SK-N-SH (cell line): ENCODE results near the gene PTOV1. TPM values are rescaled to one million over a fixed set of nuclear protein-coding genes. Genes with fewer than 3 reads are reported as not detected.

Source experiments
- CTCF ChIA-PET: fragments of 300-600, 350-600 bp; formaldehyde crosslinking; extraction: SDS; loops from one replicate; lab custom pipeline; 2021; lab: Yijun Ruan, JAX
- POLR2A ChIA-PET: fragments of 350-600 bp; sonication (Branson Sonifier 250); formaldehyde crosslinking; extraction: SDS; loops from one replicate; lab custom pipeline; 2020; ENCODE audit warnings: antibody characterized with exemption, inconsistent platforms; lab: Yijun Ruan, JAX
- DNase-seq: peaks from one replicate; pipeline ENCODE4 v3.0.0; 2012
- H2AFZ ChIP-seq: fragments of 200-600 bp; sonication (generic); 2 replicates; pipeline ENCODE4 v1.8.1; 2016; ENCODE audit warnings: antibody characterized with exemption, mild to moderate bottlenecking, low read depth
- H3F3A ChIP-seq: fragments of 200-600 bp; sonication (generic); replicated peaks from 2 replicates; pipeline ENCODE3; 2016; ENCODE audit warnings: antibody characterized with exemption, mild to moderate bottlenecking; ENCODE audit not compliant: insufficient read depth
- H3K27ac ChIP-seq, 2 experiments: fragments of 200-500 bp in 1 of 2; fragments of 200-600 bp in 1 of 2; sonication (Bioruptor generic) in 1 of 2; sonication (generic), shearing (Covaris generic) in 1 of 2; 2 replicates each; pipeline versions ENCODE4 v1.5.1 to v1.6.1; 2014 to 2016; ENCODE audit warnings: low read depth in 2 of 2, inconsistent platforms in 1 of 2, low read length in 1 of 2, mild to moderate bottlenecking in 1 of 2, mixed read lengths in 1 of 2
- H3K27me3 ChIP-seq: fragments of 200-600 bp; sonication (generic), shearing (Covaris generic); 2 replicates; pipeline ENCODE4 v1.6.1; 2016; ENCODE audit warnings: mixed run types; ENCODE audit not compliant: insufficient read depth
- H3K36me3 ChIP-seq, 2 experiments: fragments of 200-500 bp in 1 of 2; fragments of 200-600 bp in 1 of 2; sonication (Bioruptor generic) in 1 of 2; sonication (generic) in 1 of 2; replicated peaks in 1 of 2; 2 replicates each; pipeline versions ENCODE3 to v1.5.1; 2014 to 2016; ENCODE audit warnings: low read length in 1 of 2, mild to moderate bottlenecking in 1 of 2; ENCODE audit not compliant: insufficient read depth in 2 of 2, control insufficient read depth in 1 of 2
- H3K4me1 ChIP-seq, 2 experiments: fragments of 200-500 bp in 1 of 2; fragments of 200-600 bp in 1 of 2; sonication (Bioruptor generic) in 1 of 2; sonication (generic), shearing (Covaris generic) in 1 of 2; 2 replicates each; pipeline versions ENCODE4 v1.5.1 to v1.6.1; 2014 to 2016; ENCODE audit warnings: low read depth in 1 of 2, low read length in 1 of 2, mixed run types in 1 of 2; ENCODE audit not compliant: insufficient read depth in 2 of 2, control insufficient read depth in 1 of 2
- H3K4me2 ChIP-seq: fragments of 200-600 bp; sonication (generic), shearing (Covaris generic); 2 replicates; pipeline ENCODE4 v1.6.1; 2017; ENCODE audit warnings: mixed run types
- H3K4me3 ChIP-seq, 2 experiments: fragments of 200-500 bp in 1 of 2; fragments of 200-600 bp in 1 of 2; sonication (Bioruptor generic) in 1 of 2; sonication (generic), shearing (Covaris generic) in 1 of 2; 2 replicates each; pipeline versions ENCODE4 v1.5.1 to v1.8.1; 2014 to 2016; ENCODE audit warnings: low read depth in 2 of 2, inconsistent platforms in 1 of 2, low read length in 1 of 2, mild to moderate bottlenecking in 1 of 2, mixed read lengths in 1 of 2, moderate library complexity in 1 of 2
- H3K79me2 ChIP-seq: fragments of 200-600 bp; sonication (generic); 2 replicates; pipeline ENCODE4 v1.8.1; 2017; ENCODE audit warnings: mild to moderate bottlenecking; ENCODE audit not compliant: insufficient read depth
- H3K9ac ChIP-seq: fragments of 200-600 bp; sonication (generic); 2 replicates; pipeline ENCODE4 v1.6.1; 2017; ENCODE audit warnings: mixed run types
- H3K9me2 ChIP-seq: fragments of 200-600 bp; sonication (generic); 2 replicates; pipeline ENCODE4 v1.6.1; 2017; ENCODE audit warnings: mixed run types
- H3K9me3 ChIP-seq: fragments of 200-600 bp; sonication (generic); 2 replicates; pipeline ENCODE4 v1.6.1; 2017; ENCODE audit warnings: mixed run types, mild to moderate bottlenecking, moderate library complexity
- H4K20me1 ChIP-seq: fragments of 200-600 bp; sonication (generic); 2 replicates; pipeline ENCODE4 v1.6.1; 2017; ENCODE audit warnings: mild to moderate bottlenecking, mixed run types; ENCODE audit not compliant: insufficient read depth
- EP300 ChIP-seq, 2 experiments: IDR thresholded peaks; 2 replicates each; pipeline versions ENCODE4 v1.4.0 to v1.6.1; 2012; ENCODE audit warnings: borderline replicate concordance in 1 of 2, low read depth in 1 of 2, low read length in 1 of 2
- EZH2phosphoT487 ChIP-seq: fragments of 200-600 bp; sonication (generic); IDR thresholded peaks from 2 replicates; pipeline ENCODE4 v1.6.1; 2017; ENCODE audit warnings: low read depth, mixed run types, mild to moderate bottlenecking, antibody characterized with exemption, moderate library complexity, borderline replicate concordance
- FOSL2 ChIP-seq: IDR thresholded peaks from 2 replicates; pipeline ENCODE4 v1.4.0; 2012; ENCODE audit warnings: low read depth, mild to moderate bottlenecking, moderate library complexity, borderline replicate concordance
- FOXM1 ChIP-seq: IDR thresholded peaks from 2 replicates; pipeline ENCODE4 v1.4.0; 2012; ENCODE audit warnings: low read depth, mild to moderate bottlenecking
- JUND ChIP-seq: IDR thresholded peaks from 2 replicates; pipeline ENCODE4 v1.4.0; 2012
- RFX5 ChIP-seq: IDR thresholded peaks from 2 replicates; pipeline ENCODE4 v1.6.1; 2012; ENCODE audit warnings: mild to moderate bottlenecking, improper control_type of control experiment, low read length
- SMC3 ChIP-seq: IDR thresholded peaks from 2 replicates; pipeline ENCODE4 v1.6.1; 2012; ENCODE audit warnings: low read depth, low read length, improper control_type of control experiment
- WGBS: methylation state at CpG from one replicate; pipeline ENCODE4 v1.1.6; 2017; ENCODE audit warnings: low lambda C conversion rate; 5-methylcytosine and 5-hydroxymethylcytosine counted together
- polyA plus RNA-seq, 3 experiments: library from polyadenylated mRNA; depleted of rRNA; stranded (reverse); fragments of >200 nt; gene quantifications; 2 replicates each; pipeline ENCODE4 v1.2.3, GENCODE V29; 2012
- TF ChIP-seq, protein P1 (sequence below): fragments of 150-350 bp; IDR thresholded peaks from 2 replicates; pipeline ENCODE4 v1.6.1; 2016; ENCODE audit warnings: mild to moderate bottlenecking, low read depth, low read length
- TF ChIP-seq, protein P2 (sequence below): IDR thresholded peaks from 2 replicates; pipeline ENCODE4; 2012
- TF ChIP-seq, protein P3 (sequence below): fragments of 200-600 bp; sonication (generic); IDR thresholded peaks from 2 replicates; pipeline ENCODE4 v1.6.1; 2017; ENCODE audit warnings: antibody characterized with exemption, mild to moderate bottlenecking, moderate library complexity
- TF ChIP-seq, protein P4 (sequence below): IDR thresholded peaks from 2 replicates; pipeline ENCODE4 v1.6.1; 2012; ENCODE audit warnings: mild to moderate bottlenecking, low read depth, low read length, moderate library complexity

PTOV1 gene
- polyA plus RNA-seq, 1 of the 3 experiments (the other 2 are of a cell fraction), result 95.0 TPM

DNA sequence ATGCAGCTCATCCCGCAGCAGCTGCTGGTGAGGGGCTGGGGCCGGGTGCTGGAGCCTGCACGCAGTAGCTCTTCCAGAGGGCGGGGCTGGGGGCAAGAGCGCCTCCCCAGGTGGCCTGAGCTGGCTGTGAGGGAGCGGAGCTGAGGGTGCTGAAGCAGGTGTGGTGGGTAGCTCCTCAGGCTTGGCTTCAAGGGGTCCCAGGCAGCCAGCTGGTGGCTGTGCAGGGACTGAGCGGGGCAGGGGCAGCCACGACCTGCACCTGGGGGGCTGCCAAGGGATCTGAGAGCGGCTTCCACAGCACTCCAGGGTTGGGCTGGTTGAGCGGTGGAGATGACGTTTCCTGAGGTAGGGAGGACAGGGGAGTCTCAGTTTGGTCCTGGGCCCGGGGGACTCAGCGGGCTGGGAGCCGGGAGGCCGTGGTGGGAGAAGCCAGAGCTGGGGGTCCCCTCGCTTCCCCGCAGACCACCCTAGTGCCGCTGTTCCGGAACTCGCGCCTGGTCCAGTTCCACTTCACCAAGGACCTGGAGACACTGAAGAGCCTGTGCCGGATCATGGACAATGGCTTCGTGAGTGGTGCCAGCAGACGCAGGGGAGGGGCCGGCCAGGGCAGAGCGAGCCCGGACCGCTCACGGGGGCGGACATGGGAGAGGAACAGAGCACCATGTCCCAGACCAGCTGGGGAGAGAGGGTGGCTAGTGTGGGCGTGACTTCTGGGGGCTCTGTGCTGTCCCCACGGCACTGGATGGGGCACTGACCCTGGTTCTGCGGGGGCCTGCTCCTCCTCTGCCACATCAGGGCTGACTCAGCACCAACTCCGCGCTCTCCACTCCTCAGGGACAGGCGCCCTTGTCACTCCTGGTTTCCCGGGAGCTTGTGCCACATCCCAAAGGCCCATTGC lies 7.4 kb downstream of the PTOV1 start:
- Histone ChIP-seq H4K20me1 (peaks cover 62% of the 10 kb centered on the region), H3K36me3 (peaks cover 18 to 56% of the 10 kb centered on the region in 2 experiments), H3K27ac (peak overlapping the region in 1 of 2 experiments; percentile 65; a peak in 3 of 4 replicates), H3K9ac (no peak overlapping the region), H3K79me2 (peaks cover 27% of the 10 kb centered on the region), H2AFZ (no peak overlapping the region), H3K4me1 (peaks cover 7 to 8% of the 10 kb centered on the region in 2 experiments; a peak in 3 of 4 replicates), H3K4me2 (peak overlapping the region; percentile 33; the same call in 1 of the 2 replicates), H3K27me3 (no peaks in the 10 kb centered on the region), H3K4me3 (no peak overlapping the region), H3K9me3 (no peaks in the 10 kb centered on the region), H3F3A (peaks cover 52% of the 10 kb centered on the region), H3K9me2 (no peaks in the 10 kb centered on the region)
- WGBS, result 87% methylated on average over 22 of the region's 37 CpGs
- ChIA-PET POLR2A (interaction anchor here (1.3 kb wide), 2 partner anchors 8 to 11 kb away, joined by 5 read pairs; partner anchors contain the start of gene PTOV1), CTCF (no interaction called here)
- TF ChIP-seq FOXM1 (no peak), EZH2phosphoT487 (no peak), EP300 (IDR thresholded peaks at IDR 0.05; ENCODE audit: borderline replicate concordance in 1 of 2, low read depth in 1 of 2, low read length in 1 of 2) (no peak)
- TF ChIP-seq, protein P1, sequence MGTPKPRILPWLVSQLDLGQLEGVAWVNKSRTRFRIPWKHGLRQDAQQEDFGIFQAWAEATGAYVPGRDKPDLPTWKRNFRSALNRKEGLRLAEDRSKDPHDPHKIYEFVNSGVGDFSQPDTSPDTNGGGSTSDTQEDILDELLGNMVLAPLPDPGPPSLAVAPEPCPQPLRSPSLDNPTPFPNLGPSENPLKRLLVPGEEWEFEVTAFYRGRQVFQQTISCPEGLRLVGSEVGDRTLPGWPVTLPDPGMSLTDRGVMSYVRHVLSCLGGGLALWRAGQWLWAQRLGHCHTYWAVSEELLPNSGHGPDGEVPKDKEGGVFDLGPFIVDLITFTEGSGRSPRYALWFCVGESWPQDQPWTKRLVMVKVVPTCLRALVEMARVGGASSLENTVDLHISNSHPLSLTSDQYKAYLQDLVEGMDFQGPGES, result no peak
- TF ChIP-seq, protein P2, sequence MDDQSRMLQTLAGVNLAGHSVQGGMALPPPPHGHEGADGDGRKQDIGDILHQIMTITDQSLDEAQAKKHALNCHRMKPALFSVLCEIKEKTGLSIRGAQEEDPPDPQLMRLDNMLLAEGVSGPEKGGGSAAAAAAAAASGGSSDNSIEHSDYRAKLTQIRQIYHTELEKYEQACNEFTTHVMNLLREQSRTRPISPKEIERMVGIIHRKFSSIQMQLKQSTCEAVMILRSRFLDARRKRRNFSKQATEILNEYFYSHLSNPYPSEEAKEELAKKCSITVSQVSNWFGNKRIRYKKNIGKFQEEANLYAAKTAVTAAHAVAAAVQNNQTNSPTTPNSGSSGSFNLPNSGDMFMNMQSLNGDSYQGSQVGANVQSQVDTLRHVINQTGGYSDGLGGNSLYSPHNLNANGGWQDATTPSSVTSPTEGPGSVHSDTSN, result peak; percentile 29
- no peak for DNase-seq

DNA sequence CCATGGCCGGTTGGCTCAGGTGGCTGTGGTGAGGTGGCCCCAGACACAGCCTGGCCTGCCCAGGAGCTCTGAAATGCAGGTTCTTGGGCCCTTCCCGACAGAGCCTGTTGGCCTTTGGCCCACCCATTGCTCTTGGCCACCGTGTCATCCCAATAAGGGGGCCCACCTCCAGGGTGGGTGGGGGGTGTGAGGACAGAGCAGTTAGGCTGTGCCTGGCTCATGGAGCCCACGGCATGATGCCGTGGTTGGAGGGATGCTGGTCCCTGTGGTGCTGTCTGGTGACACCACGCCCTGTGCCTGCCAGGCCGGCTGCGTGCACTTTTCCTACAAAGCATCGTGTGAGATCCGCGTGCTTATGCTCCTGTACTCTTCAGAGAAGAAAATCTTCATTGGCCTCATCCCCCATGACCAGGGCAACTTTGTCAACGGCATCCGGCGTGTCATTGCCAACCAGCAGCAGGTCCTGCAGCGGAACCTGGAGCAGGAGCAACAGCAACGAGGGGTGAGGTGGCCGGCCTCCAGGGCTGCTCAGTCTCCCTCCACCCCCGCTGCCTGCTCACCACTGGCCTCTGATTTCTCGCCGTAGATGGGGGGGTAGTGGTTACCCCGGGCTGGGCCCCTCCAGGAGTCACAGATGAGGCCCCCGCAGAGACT lies 8.8 kb downstream of the PTOV1 start:
- Histone ChIP-seq H3K9me2 (no peaks in the 10 kb centered on the region), H3K27me3 (no peaks in the 10 kb centered on the region), H3K79me2 (peaks cover 28% of the 10 kb centered on the region), H3K4me1 (peaks cover 8 to 9% of the 10 kb centered on the region in 2 experiments; a peak in 2 of 4 replicates), H3K4me3 (no peak overlapping the region), H2AFZ (no peak overlapping the region), H3K4me2 (0 out of 2 replicates have a peak overlapping the region, but pooled peaks have one; percentile 5), H3K9me3 (no peaks in the 10 kb centered on the region), H3K27ac (peak overlapping the region in 1 of 2 experiments; percentile 65; a peak in 2 of 4 replicates), H4K20me1 (peaks cover 55% of the 10 kb centered on the region), H3K9ac (no peak overlapping the region), H3K36me3 (peaks cover 28 to 70% of the 10 kb centered on the region in 2 experiments), H3F3A (peaks cover 47% of the 10 kb centered on the region)
- CTCF ChIA-PET, result no interaction called here
- 87% methylated on average over 16 of the region's 22 CpGs for WGBS
- DNase-seq, result peak; percentile 37
- POLR2A ChIA-PET, result interaction anchor here (1.3 to 1.9 kb wide), 2 partner anchors 8 to 9 kb away, joined by 5 to 16 read pairs; partner anchors contain the start of gene PTOV1
- TF ChIP-seq, protein P2, result no peak
- TF ChIP-seq, protein P1, result no peak
- TF ChIP-seq, protein P3, sequence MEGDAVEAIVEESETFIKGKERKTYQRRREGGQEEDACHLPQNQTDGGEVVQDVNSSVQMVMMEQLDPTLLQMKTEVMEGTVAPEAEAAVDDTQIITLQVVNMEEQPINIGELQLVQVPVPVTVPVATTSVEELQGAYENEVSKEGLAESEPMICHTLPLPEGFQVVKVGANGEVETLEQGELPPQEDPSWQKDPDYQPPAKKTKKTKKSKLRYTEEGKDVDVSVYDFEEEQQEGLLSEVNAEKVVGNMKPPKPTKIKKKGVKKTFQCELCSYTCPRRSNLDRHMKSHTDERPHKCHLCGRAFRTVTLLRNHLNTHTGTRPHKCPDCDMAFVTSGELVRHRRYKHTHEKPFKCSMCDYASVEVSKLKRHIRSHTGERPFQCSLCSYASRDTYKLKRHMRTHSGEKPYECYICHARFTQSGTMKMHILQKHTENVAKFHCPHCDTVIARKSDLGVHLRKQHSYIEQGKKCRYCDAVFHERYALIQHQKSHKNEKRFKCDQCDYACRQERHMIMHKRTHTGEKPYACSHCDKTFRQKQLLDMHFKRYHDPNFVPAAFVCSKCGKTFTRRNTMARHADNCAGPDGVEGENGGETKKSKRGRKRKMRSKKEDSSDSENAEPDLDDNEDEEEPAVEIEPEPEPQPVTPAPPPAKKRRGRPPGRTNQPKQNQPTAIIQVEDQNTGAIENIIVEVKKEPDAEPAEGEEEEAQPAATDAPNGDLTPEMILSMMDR, result no peak
- TF ChIP-seq, protein P4, sequence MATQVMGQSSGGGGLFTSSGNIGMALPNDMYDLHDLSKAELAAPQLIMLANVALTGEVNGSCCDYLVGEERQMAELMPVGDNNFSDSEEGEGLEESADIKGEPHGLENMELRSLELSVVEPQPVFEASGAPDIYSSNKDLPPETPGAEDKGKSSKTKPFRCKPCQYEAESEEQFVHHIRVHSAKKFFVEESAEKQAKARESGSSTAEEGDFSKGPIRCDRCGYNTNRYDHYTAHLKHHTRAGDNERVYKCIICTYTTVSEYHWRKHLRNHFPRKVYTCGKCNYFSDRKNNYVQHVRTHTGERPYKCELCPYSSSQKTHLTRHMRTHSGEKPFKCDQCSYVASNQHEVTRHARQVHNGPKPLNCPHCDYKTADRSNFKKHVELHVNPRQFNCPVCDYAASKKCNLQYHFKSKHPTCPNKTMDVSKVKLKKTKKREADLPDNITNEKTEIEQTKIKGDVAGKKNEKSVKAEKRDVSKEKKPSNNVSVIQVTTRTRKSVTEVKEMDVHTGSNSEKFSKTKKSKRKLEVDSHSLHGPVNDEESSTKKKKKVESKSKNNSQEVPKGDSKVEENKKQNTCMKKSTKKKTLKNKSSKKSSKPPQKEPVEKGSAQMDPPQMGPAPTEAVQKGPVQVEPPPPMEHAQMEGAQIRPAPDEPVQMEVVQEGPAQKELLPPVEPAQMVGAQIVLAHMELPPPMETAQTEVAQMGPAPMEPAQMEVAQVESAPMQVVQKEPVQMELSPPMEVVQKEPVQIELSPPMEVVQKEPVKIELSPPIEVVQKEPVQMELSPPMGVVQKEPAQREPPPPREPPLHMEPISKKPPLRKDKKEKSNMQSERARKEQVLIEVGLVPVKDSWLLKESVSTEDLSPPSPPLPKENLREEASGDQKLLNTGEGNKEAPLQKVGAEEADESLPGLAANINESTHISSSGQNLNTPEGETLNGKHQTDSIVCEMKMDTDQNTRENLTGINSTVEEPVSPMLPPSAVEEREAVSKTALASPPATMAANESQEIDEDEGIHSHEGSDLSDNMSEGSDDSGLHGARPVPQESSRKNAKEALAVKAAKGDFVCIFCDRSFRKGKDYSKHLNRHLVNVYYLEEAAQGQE, result no peak
- TF ChIP-seq SMC3, result no peak
- TF ChIP-seq FOSL2, result no peak
- no peak; the same call in 1 of the 2 replicates for TF ChIP-seq JUND
- TF ChIP-seq RFX5, result no peak
